HG03439 (cell line): ENCODE results near the gene NCR3LG1.
"Not testable (repeated sequence)": the region's sequence is repeated elsewhere in the genome, so short reads cannot be mapped to it uniquely, and the experiment has no call there.

Experiments used
- ATAC-seq: cut with Tn5 transposase; IDR thresholded peaks from one replicate; pipeline ENCODE4 v1.9.1; 2021; ENCODE audit warnings: mild to moderate bottlenecking, moderate library complexity; ENCODE audit not compliant: unreplicated experiment

Gene NCR3LG1

GRCh38 chr11:17408026-17408425, 56.4 kb downstream of the NCR3LG1 start:
- ATAC-seq: no peak

- ATAC-seq: no peak
Observed at GRCh38 chr11:17408641-17409040, 57.0 kb downstream of the NCR3LG1 start.

GRCh38 chr11:17410606-17411379, 59.2 kb downstream of the NCR3LG1 start:
- no peak for ATAC-seq

GRCh38 chr11:17411418-17411817, 59.8 kb downstream of the NCR3LG1 start:
- ATAC-seq: no peak

- ATAC-seq: no peak
Observed at GRCh38 chr11:17412488-17413180, 61.0 kb downstream of the NCR3LG1 start.

- no peak for ATAC-seq
Observed at GRCh38 chr11:17413414-17414316, 62.1 kb downstream of the NCR3LG1 start.

GRCh38 chr11:17414317-17414737, 62.7 kb downstream of the NCR3LG1 start:
- no peak for ATAC-seq

- no peak for ATAC-seq
Observed at GRCh38 chr11:17414992-17415391, 63.4 kb downstream of the NCR3LG1 start.

GRCh38 chr11:17415523-17416104, 64.0 kb downstream of the NCR3LG1 start:
- ATAC-seq: no peak

GRCh38 chr11:17416492-17416891, 64.9 kb downstream of the NCR3LG1 start:
- no peak for ATAC-seq

- no peak for ATAC-seq
Observed at GRCh38 chr11:17418444-17419081, 67.0 kb downstream of the NCR3LG1 start.

- no peak for ATAC-seq
Observed at GRCh38 chr11:17421781-17422180, 70.2 kb downstream of the NCR3LG1 start.

- ATAC-seq: no peak
Observed at GRCh38 chr11:17423533-17424310, 72.1 kb downstream of the NCR3LG1 start.

GRCh38 chr11:17426233-17426632, 74.6 kb downstream of the NCR3LG1 start:
- ATAC-seq: not testable (repeated sequence)
